Measurements from ENCODE around the gene WAC. TPM values are rescaled to one million over a fixed set of nuclear protein-coding genes. Genes with fewer than 3 reads are reported as not detected.

The WAC gene
- total RNA-seq, 2 experiments from 2014 or later, result 111 to 121 TPM

GRCh38 chr10:28669227-28670173 lies 136.6 kb downstream of the WAC start:
- TF ChIP-seq, protein P1, sequence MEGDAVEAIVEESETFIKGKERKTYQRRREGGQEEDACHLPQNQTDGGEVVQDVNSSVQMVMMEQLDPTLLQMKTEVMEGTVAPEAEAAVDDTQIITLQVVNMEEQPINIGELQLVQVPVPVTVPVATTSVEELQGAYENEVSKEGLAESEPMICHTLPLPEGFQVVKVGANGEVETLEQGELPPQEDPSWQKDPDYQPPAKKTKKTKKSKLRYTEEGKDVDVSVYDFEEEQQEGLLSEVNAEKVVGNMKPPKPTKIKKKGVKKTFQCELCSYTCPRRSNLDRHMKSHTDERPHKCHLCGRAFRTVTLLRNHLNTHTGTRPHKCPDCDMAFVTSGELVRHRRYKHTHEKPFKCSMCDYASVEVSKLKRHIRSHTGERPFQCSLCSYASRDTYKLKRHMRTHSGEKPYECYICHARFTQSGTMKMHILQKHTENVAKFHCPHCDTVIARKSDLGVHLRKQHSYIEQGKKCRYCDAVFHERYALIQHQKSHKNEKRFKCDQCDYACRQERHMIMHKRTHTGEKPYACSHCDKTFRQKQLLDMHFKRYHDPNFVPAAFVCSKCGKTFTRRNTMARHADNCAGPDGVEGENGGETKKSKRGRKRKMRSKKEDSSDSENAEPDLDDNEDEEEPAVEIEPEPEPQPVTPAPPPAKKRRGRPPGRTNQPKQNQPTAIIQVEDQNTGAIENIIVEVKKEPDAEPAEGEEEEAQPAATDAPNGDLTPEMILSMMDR (conservative IDR thresholded peaks at IDR 0.05; ENCODE audit: low read length), result no peak
- TF ChIP-seq EZH2phosphoT487 (IDR thresholded peaks at IDR 0.05; ENCODE audit: borderline replicate concordance, low read depth, low read length), result no peak
- BruUV-seq (replicated peaks), result no TSS peak
- POLR2A ChIA-PET, result interaction anchor here (0.6 kb wide), 2 partner anchors 711 to 811 kb away, joined by 3 read pairs; no protein-coding TSS in a partner anchor
- intact Hi-C loops (cut with micrococcal nuclease; ENCODE audit: unreplicated experiment), result no loop called here
- no peaks in the 10 kb centered on the region for H3K9me3 ChIP-seq (ENCODE audit: low read length)
- H3K27ac ChIP-seq (ENCODE audit: low read depth, low read length, poor library complexity, severe bottlenecking), result no peak overlapping the region
- H4K20me1 ChIP-seq (ENCODE audit: insufficient read depth, low read length), result no peaks in the 10 kb centered on the region
- H3K9me2 ChIP-seq (ENCODE audit: insufficient read depth, low read length), result no peaks in the 10 kb centered on the region
- DNase-seq (ENCODE audit: low spot score), result no peak
- no peak overlapping the region for H2AFZ ChIP-seq (ENCODE audit: low read length)
- no peaks in the 10 kb centered on the region for H3K79me2 ChIP-seq (ENCODE audit: insufficient read depth, low read depth, low read length)
- no peaks in the 10 kb centered on the region for H3K36me3 ChIP-seq (ENCODE audit: insufficient read depth, low read length)
- H3K4me2 ChIP-seq (ENCODE audit: low read length), result no peak overlapping the region
- H3K4me1 ChIP-seq (ENCODE audit: insufficient read depth, low read length, poor library complexity, severe bottlenecking), result no peaks in the 10 kb centered on the region
- CTCF ChIA-PET (ENCODE audit: unreplicated experiment), result interaction anchor here (0.5 kb wide), 1 partner anchor 254 kb away, joined by 3 read pairs; no protein-coding TSS in a partner anchor
- H3K4me3 ChIP-seq (ENCODE audit: low read depth, low read length, poor library complexity, severe bottlenecking), result no peak overlapping the region

Small RNA genes within 50 kb of the gene (small RNA-seq; reads per million reads assigned to genes)
- gene RNU4ATAC6P (not detected), gene RNU6-1067P (0.16 reads per million)

Other genes with a start within 250 kb of the WAC start
- gene MPP7, start 230.1 kb upstream of the WAC start, total RNA-seq (2014; rRNA removed; shearing (Covaris generic)), result 15.0 and 20.4 TPM in 2 replicates
- gene MPP7, start 230.1 kb upstream of the WAC start, total RNA-seq (2022), result 19.6 and 26.4 TPM in 2 replicates
- 2.2 and 3.1 TPM in 2 replicates for gene BAMBI, start 144.4 kb downstream of the WAC start, total RNA-seq (2014; rRNA removed; shearing (Covaris generic))
- 0.89 and 0.90 TPM in 2 replicates for gene BAMBI, start 144.4 kb downstream of the WAC start, total RNA-seq (2022)